Measurements from ENCODE around the gene ZNF92. TPM values are rescaled to one million over a fixed set of nuclear protein-coding genes. Genes with fewer than 3 reads are reported as not detected.

The ZNF92 gene
- total and polyA plus RNA-seq, 2 of the 13 experiments (the other 11 are each of a cell fraction or from before 2014, with no cell fraction given), result 4.0 to 13.2 TPM

DNA sequence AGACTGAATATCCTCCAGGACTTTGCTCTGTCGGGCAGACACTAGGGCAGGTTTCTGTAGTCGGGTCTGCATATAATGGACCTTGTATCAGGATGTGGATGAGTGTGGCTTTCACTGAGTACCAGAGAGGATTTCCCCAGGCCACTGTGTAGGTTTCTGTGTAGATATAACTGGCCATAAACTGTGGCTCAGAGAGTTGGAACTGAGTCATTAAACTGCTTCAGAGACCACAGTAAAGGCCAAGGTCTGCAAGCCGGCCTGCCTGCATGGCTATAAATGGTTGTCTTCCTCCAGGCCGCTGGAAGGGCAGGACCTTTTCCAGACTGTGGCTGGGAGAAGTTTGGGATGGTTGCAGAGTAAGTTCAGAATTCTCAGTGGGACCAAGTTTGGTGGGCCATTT lies 16.9 kb downstream of the ZNF92 start:
- no peak for TF ChIP-seq TEAD3 (CRISPR knock-in tag; optimal IDR thresholded peaks at IDR 0.05; ENCODE audit: borderline replicate concordance)
- no peak for TF ChIP-seq SRSF9 (IDR thresholded peaks at IDR 0.05; ENCODE audit: borderline replicate concordance, insufficient read depth, low read depth, low read length, poor library complexity, severe bottlenecking)
- no peak for TF ChIP-seq FOSL2 (CRISPR knock-in tag; IDR thresholded peaks at IDR 0.05)
- TF ChIP-seq HNF4A (CRISPR knock-in tag; IDR thresholded peaks at IDR 0.05), result 0 out of 2 replicates have a peak, but pooled peaks have one; percentile 20
- TF ChIP-seq EEA1 (CRISPR knock-in tag; IDR thresholded peaks at IDR 0.05; ENCODE audit: borderline replicate concordance), result no peak
- no peak for TF ChIP-seq CEBPG (CRISPR knock-in tag; IDR thresholded peaks at IDR 0.05)
- Histone ChIP-seq H4K20me1 (ENCODE audit: insufficient read depth, low read length) (no peaks in the 10 kb centered on the region), H2AFZ (ENCODE audit: low read length) (no peak overlapping the region), H3K36me3 (replicated peaks in 1 of 2; ENCODE audit: control insufficient read depth in 1 of 2, insufficient read depth in 2 of 2, low read length in 2 of 2) (peaks cover 4 to 28% of the 10 kb centered on the region in 2 experiments; a peak in 4 of 5 replicates), H3K79me2 (ENCODE audit: insufficient read depth, low read length) (peaks cover 57% of the 10 kb centered on the region), H3K27me3 (ENCODE audit: control insufficient read depth in 1 of 2, insufficient read depth in 2 of 2, low read length in 2 of 2) (no peaks in the 10 kb centered on the region), H3K27ac (ENCODE audit: extremely low read length, insufficient read depth, low read length) (no peak overlapping the region), H3K9ac (ENCODE audit: insufficient read depth, low read depth, low read length) (no peak overlapping the region), H3K9me3 (ENCODE audit: low read length) (no peaks in the 10 kb centered on the region), H3K4me3 (replicated peaks in 1 of 3; ENCODE audit: insufficient read depth in 1 of 3, low read depth in 2 of 3, low read length in 3 of 3) (no peak overlapping the region), H3K4me2 (ENCODE audit: low read depth, low read length) (no peak overlapping the region), H3K4me1 (ENCODE audit: insufficient read depth, low read length) (peaks cover 25% of the 10 kb centered on the region)
- POLR2A ChIA-PET, result no interaction called here
- no TSS peak for BruUV-seq (replicated peaks)
- no peak for FAIRE-seq
- DNase-seq (ENCODE audit: low spot score), result no peak
- intact Hi-C loops (cut with micrococcal nuclease; ENCODE audit: unreplicated experiment), result no loop called here
- CTCF ChIA-PET (ENCODE audit: low intra/inter-chr PET ratio, low total read pairs), result no interaction called here
- peak; percentile 69 for ATAC-seq
- 75% methylated on average over 2 of the region's 4 CpGs for WGBS (ENCODE audit: low lambda C conversion rate)
- in situ Hi-C loops (cut with HindIII; ENCODE audit: extremely low pct_ligation_motif_present, low pct_unique_long_range_greater_than_20kb), result no loop called here

DNA sequence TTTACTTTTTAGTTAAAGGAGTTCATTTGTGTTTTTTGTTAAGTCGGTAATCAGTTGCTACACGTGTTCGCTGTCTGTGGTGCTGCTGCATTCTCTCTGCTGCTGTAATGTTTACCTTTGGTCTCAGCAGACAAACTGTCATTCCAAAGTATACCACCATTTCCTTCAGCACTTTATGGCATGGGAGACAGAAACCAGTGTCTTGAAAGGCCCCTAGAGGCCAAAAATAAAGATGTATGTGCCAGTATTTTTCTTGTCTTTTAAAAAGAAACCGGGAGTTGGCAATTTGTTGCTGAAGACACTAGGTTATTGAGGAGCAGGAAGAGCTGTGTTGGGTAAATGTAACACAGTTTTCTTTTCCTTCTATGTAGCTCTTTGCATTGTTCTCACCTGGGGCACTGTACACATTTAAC lies 24.1 kb downstream of the ZNF92 start:
- no peaks in the 10 kb centered on the region for H4K20me1 ChIP-seq (ENCODE audit: insufficient read depth, low read length)
- peaks cover 0 to 17% of the 10 kb centered on the region in 2 experiments; a peak in 4 of 5 replicates for H3K36me3 ChIP-seq (replicated peaks in 1 of 2; ENCODE audit: control insufficient read depth in 1 of 2, insufficient read depth in 2 of 2, low read length in 2 of 2)
- BruUV-seq (replicated peaks), result no TSS peak
- H3K27me3 ChIP-seq (ENCODE audit: control insufficient read depth in 1 of 2, insufficient read depth in 2 of 2, low read length in 2 of 2), result no peaks in the 10 kb centered on the region
- H3K4me1 ChIP-seq (ENCODE audit: insufficient read depth, low read length), result peaks cover 40% of the 10 kb centered on the region
- no peak overlapping the region for H2AFZ ChIP-seq (ENCODE audit: low read length)
- H3K4me3 ChIP-seq (replicated peaks in 1 of 3; ENCODE audit: insufficient read depth in 1 of 3, low read depth in 2 of 3, low read length in 3 of 3), result no peak overlapping the region; a peak in 1 of 6 replicates
- intact Hi-C loops (cut with micrococcal nuclease; ENCODE audit: unreplicated experiment), result loop anchor here (2.0 kb wide), 1 partner anchor 47 kb away; no protein-coding TSS in a partner anchor
- no peak overlapping the region for H3K9ac ChIP-seq (ENCODE audit: insufficient read depth, low read depth, low read length)
- peak overlapping the region; percentile 50 for H3K27ac ChIP-seq (ENCODE audit: extremely low read length, insufficient read depth, low read length)
- FAIRE-seq (peak; percentile 95), ATAC-seq (peak; percentile 100), DNase-seq (ENCODE audit: low spot score) (peak; percentile 86)
- in situ Hi-C loops (cut with HindIII; ENCODE audit: extremely low pct_ligation_motif_present, low pct_unique_long_range_greater_than_20kb), result no loop called here
- CTCF ChIA-PET (ENCODE audit: low intra/inter-chr PET ratio, low total read pairs), result interaction anchor here (1.1 kb wide), 1 partner anchor 112 kb away, joined by 3 read pairs; no protein-coding TSS in a partner anchor
- H3K4me2 ChIP-seq (ENCODE audit: low read depth, low read length), result peak overlapping the region; percentile 64
- peaks cover 35% of the 10 kb centered on the region for H3K79me2 ChIP-seq (ENCODE audit: insufficient read depth, low read length)
- H3K9me3 ChIP-seq (ENCODE audit: low read length), result 0 out of 2 replicates have a peak, but pooled peaks cover under 1% of the 10 kb centered on the region
- WGBS (ENCODE audit: low lambda C conversion rate), result 4% methylated on average over 4 of the region's 4 CpGs
- POLR2A ChIA-PET, result no interaction called here
- no peak for TF ChIP-seq PTBP1 (IDR thresholded peaks at IDR 0.05; ENCODE audit: low read depth, low read length, poor library complexity, severe bottlenecking)
- TF ChIP-seq, protein P1, sequence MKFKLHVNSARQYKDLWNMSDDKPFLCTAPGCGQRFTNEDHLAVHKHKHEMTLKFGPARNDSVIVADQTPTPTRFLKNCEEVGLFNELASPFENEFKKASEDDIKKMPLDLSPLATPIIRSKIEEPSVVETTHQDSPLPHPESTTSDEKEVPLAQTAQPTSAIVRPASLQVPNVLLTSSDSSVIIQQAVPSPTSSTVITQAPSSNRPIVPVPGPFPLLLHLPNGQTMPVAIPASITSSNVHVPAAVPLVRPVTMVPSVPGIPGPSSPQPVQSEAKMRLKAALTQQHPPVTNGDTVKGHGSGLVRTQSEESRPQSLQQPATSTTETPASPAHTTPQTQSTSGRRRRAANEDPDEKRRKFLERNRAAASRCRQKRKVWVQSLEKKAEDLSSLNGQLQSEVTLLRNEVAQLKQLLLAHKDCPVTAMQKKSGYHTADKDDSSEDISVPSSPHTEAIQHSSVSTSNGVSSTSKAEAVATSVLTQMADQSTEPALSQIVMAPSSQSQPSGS (CRISPR knock-in tag; IDR thresholded peaks at IDR 0.05), result peak; percentile 19; the same call in 1 of the 2 replicates
- TF ChIP-seq, protein P2, sequence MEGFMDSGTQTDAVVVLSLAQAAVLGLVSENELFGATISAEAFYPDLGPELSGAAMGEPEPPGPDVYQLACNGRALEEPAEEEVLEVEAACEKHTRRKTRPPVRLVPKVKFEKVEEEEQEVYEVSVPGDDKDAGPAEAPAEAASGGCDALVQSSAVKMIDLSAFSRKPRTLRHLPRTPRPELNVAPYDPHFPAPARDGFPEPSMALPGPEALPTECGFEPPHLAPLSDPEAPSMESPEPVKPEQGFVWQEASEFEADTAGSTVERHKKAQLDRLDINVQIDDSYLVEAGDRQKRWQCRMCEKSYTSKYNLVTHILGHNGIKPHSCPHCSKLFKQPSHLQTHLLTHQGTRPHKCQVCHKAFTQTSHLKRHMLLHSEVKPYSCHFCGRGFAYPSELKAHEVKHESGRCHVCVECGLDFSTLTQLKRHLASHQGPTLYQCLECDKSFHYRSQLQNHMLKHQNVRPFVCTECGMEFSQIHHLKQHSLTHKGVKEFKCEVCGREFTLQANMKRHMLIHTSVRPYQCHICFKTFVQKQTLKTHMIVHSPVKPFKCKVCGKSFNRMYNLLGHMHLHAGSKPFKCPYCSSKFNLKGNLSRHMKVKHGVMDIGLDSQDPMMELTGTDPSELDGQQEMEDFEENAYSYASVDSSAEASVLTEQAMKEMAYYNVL (CRISPR knock-in tag; IDR thresholded peaks at IDR 0.05; ENCODE audit: borderline replicate concordance), result 0 out of 2 replicates have a peak, but pooled peaks have one; percentile 31
- no peak for TF ChIP-seq ZNF598 (CRISPR knock-in tag; IDR thresholded peaks at IDR 0.05; ENCODE audit: borderline replicate concordance)
- peak; percentile 45; the same call in 1 of the 2 replicates for TF ChIP-seq SMC3 (IDR thresholded peaks at IDR 0.05; ENCODE audit: low read length)
- peak; percentile 60; the same call in 1 of the 2 replicates for TF ChIP-seq HNF4G (IDR thresholded peaks at IDR 0.05; ENCODE audit: borderline replicate concordance, low read depth, low read length)
- TF ChIP-seq HNF4G (CRISPR knock-in tag; IDR thresholded peaks at IDR 0.05; ENCODE audit: borderline replicate concordance, low read depth), result no peak
- TF ChIP-seq, protein P3, sequence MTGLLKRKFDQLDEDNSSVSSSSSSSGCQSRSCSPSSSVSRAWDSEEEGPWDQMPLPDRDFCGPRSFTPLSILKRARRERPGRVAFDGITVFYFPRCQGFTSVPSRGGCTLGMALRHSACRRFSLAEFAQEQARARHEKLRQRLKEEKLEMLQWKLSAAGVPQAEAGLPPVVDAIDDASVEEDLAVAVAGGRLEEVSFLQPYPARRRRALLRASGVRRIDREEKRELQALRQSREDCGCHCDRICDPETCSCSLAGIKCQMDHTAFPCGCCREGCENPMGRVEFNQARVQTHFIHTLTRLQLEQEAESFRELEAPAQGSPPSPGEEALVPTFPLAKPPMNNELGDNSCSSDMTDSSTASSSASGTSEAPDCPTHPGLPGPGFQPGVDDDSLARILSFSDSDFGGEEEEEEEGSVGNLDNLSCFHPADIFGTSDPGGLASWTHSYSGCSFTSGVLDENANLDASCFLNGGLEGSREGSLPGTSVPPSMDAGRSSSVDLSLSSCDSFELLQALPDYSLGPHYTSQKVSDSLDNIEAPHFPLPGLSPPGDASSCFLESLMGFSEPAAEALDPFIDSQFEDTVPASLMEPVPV (CRISPR knock-in tag; IDR thresholded peaks at IDR 0.05), result no peak
